MCF 10A (cell line): ENCODE data around the gene GPC5. TPM values are rescaled to one million over a fixed set of nuclear protein-coding genes. Genes with fewer than 3 reads are reported as not detected.

Experiments used
- BruUV-seq: library from RNA; stranded (reverse); fragments of 400-500 nt; replicated peaks from 2 replicates; lab custom pipeline; 2021; lab: Mats Ljungman, UMichigan
- CTCF ChIA-PET: fragments of 300-600 bp; sonication (Branson Sonifier 250); formaldehyde crosslinking; extraction: SDS; loops from one replicate; lab custom pipeline; 2021; ENCODE audit warnings: antibody characterized with exemption, inconsistent platforms; lab: Yijun Ruan, JAX
- POLR2A ChIA-PET: fragments of 300-600, 350-650 bp; sonication (Branson Sonifier 250); formaldehyde crosslinking; extraction: SDS; loops from one replicate; lab custom pipeline; 2020; ENCODE audit warnings: antibody characterized with exemption, inconsistent platforms; lab: Yijun Ruan, JAX
- DNase-seq: peaks from one replicate; pipeline ENCODE4 v3.0.0-alpha.2; 2018; ENCODE audit not compliant: unreplicated experiment
- H3K27ac Mint-ChIP-seq: one replicate; pipeline ENCODE4 v1.8.0; 2022; ENCODE audit warnings: mild to moderate bottlenecking, low read depth, mixed read lengths; ENCODE audit not compliant: unreplicated experiment
- H3K27me3 Mint-ChIP-seq: one replicate; pipeline ENCODE4 v1.8.0; 2022; ENCODE audit warnings: mixed read lengths; ENCODE audit not compliant: insufficient read depth, unreplicated experiment
- H3K36me3 Mint-ChIP-seq: one replicate; pipeline ENCODE4 v1.8.0; 2022; ENCODE audit warnings: mild to moderate bottlenecking, moderate library complexity, mixed read lengths; ENCODE audit not compliant: insufficient read depth, unreplicated experiment
- H3K4me1 Mint-ChIP-seq: one replicate; pipeline ENCODE4 v1.8.0; 2022; ENCODE audit warnings: mixed read lengths; ENCODE audit not compliant: insufficient read depth, unreplicated experiment
- H3K4me3 Mint-ChIP-seq: one replicate; pipeline ENCODE4 v1.8.0; 2022; ENCODE audit warnings: mild to moderate bottlenecking, moderate library complexity, mixed read lengths; ENCODE audit not compliant: unreplicated experiment
- H3K9me3 Mint-ChIP-seq: one replicate; pipeline ENCODE4 v1.8.0; 2022; ENCODE audit warnings: mixed read lengths; ENCODE audit not compliant: unreplicated experiment
- intact Hi-C: fragments of 100-400 bp; cut with micrococcal nuclease; formaldehyde crosslinking; loops from 2 replicates; pipeline ENCODE4 v1.14.1; 2022
- total RNA-seq: library from RNA; stranded (reverse); gene quantifications from 2 replicates; pipeline ENCODE4 v1.2.3, GENCODE V29; 2022
- TF ChIP-seq, protein P1 (sequence below): fragments of 200-600 bp; IDR thresholded peaks from one replicate; pipeline ENCODE4 v1.8.0; 2022; ENCODE audit warnings: antibody characterized with exemption, mild to moderate bottlenecking; ENCODE audit not compliant: unreplicated experiment

GPC5 gene
- total RNA-seq, 1 experiment from 2014 or later, result not detected

DNA sequence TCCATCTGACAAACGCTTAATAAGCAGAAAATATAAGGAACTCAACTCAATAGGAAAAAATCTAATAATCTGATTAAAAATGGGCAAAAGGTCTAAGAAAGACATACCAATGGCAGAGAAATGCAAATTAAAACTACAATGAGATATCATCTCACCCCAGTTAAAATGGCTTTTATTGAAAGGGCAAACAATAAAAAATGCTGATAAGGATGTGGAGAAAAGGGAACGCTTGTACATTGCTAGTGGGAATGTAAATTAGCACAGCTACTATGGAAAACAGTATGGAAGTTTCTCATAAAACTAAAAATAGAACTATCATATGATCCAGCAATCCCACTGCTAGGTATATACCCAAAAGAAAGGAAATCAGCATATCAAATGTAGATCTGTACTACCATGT, 1319.4 kb downstream of the GPC5 start:
- TF ChIP-seq, protein P1, sequence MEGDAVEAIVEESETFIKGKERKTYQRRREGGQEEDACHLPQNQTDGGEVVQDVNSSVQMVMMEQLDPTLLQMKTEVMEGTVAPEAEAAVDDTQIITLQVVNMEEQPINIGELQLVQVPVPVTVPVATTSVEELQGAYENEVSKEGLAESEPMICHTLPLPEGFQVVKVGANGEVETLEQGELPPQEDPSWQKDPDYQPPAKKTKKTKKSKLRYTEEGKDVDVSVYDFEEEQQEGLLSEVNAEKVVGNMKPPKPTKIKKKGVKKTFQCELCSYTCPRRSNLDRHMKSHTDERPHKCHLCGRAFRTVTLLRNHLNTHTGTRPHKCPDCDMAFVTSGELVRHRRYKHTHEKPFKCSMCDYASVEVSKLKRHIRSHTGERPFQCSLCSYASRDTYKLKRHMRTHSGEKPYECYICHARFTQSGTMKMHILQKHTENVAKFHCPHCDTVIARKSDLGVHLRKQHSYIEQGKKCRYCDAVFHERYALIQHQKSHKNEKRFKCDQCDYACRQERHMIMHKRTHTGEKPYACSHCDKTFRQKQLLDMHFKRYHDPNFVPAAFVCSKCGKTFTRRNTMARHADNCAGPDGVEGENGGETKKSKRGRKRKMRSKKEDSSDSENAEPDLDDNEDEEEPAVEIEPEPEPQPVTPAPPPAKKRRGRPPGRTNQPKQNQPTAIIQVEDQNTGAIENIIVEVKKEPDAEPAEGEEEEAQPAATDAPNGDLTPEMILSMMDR, result no peak
- POLR2A ChIA-PET, result no interaction called here
- no peaks in the 10 kb centered on the region for H3K9me3 Mint-ChIP-seq
- DNase-seq, result no peak
- intact Hi-C loops, result loop anchor here (5.0 kb wide), 3 partner anchors 139 to 541 kb away; partner anchors contain the start of gene GPC6
- CTCF ChIA-PET, result interaction anchor here (0.7 to 1.8 kb wide), 6 partner anchors 9 to 1628 kb away, joined by 3 to 7 read pairs (median 4); no protein-coding TSS in a partner anchor
- H3K36me3 Mint-ChIP-seq, result no peaks in the 10 kb centered on the region
- no TSS peak for BruUV-seq
- H3K27me3 Mint-ChIP-seq, result no peaks in the 10 kb centered on the region
- H3K4me3 Mint-ChIP-seq, result no peak overlapping the region
- H3K27ac Mint-ChIP-seq, result no peak overlapping the region
- H3K4me1 Mint-ChIP-seq, result no peaks in the 10 kb centered on the region

DNA sequence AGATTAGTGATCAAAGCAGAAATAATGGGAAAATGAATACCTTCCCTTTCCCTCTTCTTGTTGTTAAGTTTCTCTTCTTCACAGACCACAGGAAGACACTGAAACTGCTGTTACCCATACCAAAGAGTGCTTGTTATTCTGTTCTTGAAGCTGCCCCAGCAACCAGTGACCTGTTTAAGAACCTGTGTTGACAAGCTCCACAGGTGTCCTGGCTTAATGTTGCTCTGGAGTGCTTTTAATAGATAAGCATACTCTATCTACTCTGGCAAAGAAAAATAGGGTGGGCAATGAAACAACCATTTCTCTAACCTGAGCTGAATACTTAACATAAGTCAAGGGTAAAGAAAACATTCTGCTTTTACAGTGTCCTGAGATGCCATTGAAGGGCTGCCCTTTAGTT, 1321.4 kb downstream of the GPC5 start:
- DNase-seq, result no peak
- POLR2A ChIA-PET, result no interaction called here
- CTCF ChIA-PET, result interaction anchor here (0.5 to 0.9 kb wide), 2 partner anchors 507 to 1642 kb away, joined by 3 to 5 read pairs; no protein-coding TSS in a partner anchor
- H3K4me1 Mint-ChIP-seq, result no peaks in the 10 kb centered on the region
- H3K9me3 Mint-ChIP-seq, result peaks cover 8% of the 10 kb centered on the region
- H3K27me3 Mint-ChIP-seq, result no peaks in the 10 kb centered on the region
- H3K36me3 Mint-ChIP-seq, result no peaks in the 10 kb centered on the region
- no TSS peak for BruUV-seq
- no peak overlapping the region for H3K27ac Mint-ChIP-seq
- H3K4me3 Mint-ChIP-seq, result no peak overlapping the region
- TF ChIP-seq, protein P1, result no peak
- intact Hi-C loops, result loop anchor here (5.0 kb wide), 3 partner anchors 137 to 543 kb away; partner anchors contain the start of gene GPC6

DNA sequence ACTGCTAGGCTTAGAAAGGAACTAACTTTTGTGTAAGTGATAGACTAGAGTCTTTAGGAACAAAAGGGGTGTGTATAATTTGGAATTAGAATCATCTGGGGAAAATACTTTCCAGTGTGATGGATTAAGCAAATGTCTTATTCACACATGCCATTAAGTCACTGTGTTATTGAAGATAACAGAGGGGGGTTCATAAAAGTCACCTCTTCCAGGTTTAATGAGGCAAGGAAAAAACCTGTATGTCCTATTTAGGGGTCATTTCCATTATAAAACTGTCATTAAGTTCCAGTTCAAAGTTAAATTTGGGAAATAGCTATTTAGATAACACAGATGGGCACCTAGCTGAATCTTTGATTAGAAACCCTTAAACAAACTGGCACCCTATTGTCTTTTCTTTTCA, 1323.2 kb downstream of the GPC5 start:
- TF ChIP-seq, protein P1, result no peak
- BruUV-seq, result no TSS peak
- Mint-ChIP-seq H3K4me3 (no peak overlapping the region), H3K36me3 (no peaks in the 10 kb centered on the region), H3K27ac (no peak overlapping the region), H3K9me3 (peaks cover 10% of the 10 kb centered on the region), H3K4me1 (no peaks in the 10 kb centered on the region), H3K27me3 (no peaks in the 10 kb centered on the region)
- CTCF ChIA-PET, result interaction anchor here (0.6 kb wide), 1 partner anchor 248 kb away, joined by 3 read pairs; no protein-coding TSS in a partner anchor
- POLR2A ChIA-PET, result no interaction called here
- intact Hi-C loops, result no loop called here
- DNase-seq, result no peak

DNA sequence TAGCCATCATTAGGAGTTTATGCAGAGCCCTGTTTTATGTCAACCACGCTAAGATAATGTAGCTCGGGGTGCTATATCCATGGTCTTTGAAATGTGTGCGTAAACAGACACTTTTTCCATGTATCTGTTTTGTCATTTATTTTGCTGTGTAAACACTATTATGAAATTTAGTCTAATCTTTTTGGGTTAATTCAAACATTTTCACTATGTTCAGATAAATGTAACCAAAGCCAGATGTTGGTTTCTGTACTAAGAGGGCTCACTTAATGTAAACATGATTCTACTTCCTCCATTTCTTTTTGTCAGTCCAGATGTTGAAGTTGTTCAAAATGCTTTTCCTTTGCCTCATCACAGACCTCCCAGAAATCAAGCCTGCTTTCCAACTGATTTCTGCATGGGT, 1328.7 kb downstream of the GPC5 start:
- no peak for DNase-seq
- H3K36me3 Mint-ChIP-seq, result no peaks in the 10 kb centered on the region
- H3K4me1 Mint-ChIP-seq, result no peaks in the 10 kb centered on the region
- no peaks in the 10 kb centered on the region for H3K27me3 Mint-ChIP-seq
- no TSS peak for BruUV-seq
- TF ChIP-seq, protein P1, result no peak
- intact Hi-C loops, result no loop called here
- H3K4me3 Mint-ChIP-seq, result no peak overlapping the region
- POLR2A ChIA-PET, result no interaction called here
- CTCF ChIA-PET, result interaction anchor here (0.7 to 1.4 kb wide), 2 partner anchors 10 to 419 kb away, joined by 3 to 7 read pairs; no protein-coding TSS in a partner anchor
- H3K27ac Mint-ChIP-seq, result no peak overlapping the region
- H3K9me3 Mint-ChIP-seq, result peaks cover 10% of the 10 kb centered on the region
